ENCODE results near the gene SCD5.

DNA sequence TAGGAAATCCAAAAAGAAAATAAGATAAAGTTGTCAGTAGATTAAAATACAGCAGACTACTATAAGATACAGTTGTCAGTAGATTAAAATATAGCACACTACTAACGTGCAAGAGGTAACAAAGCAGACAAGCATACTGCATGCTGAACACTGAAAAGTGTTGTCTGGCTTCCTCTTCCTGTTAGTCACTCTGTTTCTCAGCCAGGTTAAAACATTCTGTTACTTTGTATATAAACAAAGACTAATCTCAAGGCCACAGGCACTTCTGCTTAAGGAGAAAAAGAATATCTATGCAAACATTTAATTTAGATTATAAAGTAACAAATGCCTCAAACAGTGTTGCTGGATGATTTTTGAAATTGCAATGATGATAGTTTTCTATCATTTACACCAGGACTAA, 41.0 kb upstream of the SCD5 start:
- TF ChIP-seq, protein P1, sequence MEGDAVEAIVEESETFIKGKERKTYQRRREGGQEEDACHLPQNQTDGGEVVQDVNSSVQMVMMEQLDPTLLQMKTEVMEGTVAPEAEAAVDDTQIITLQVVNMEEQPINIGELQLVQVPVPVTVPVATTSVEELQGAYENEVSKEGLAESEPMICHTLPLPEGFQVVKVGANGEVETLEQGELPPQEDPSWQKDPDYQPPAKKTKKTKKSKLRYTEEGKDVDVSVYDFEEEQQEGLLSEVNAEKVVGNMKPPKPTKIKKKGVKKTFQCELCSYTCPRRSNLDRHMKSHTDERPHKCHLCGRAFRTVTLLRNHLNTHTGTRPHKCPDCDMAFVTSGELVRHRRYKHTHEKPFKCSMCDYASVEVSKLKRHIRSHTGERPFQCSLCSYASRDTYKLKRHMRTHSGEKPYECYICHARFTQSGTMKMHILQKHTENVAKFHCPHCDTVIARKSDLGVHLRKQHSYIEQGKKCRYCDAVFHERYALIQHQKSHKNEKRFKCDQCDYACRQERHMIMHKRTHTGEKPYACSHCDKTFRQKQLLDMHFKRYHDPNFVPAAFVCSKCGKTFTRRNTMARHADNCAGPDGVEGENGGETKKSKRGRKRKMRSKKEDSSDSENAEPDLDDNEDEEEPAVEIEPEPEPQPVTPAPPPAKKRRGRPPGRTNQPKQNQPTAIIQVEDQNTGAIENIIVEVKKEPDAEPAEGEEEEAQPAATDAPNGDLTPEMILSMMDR (IDR thresholded peaks at IDR 0.05; ENCODE audit: insufficient read depth, low read length) = no peak
- TF ChIP-seq GABPA (IDR thresholded peaks at IDR 0.05; ENCODE audit: low read depth) = no peak

All from HL-60 (cell line).